ENCODE results near the gene TPRN.

Gene TPRN

GRCh38 chr9:137235424-137236237, 35.1 kb upstream of the TPRN start:
- no peak for DNase-seq

DNA sequence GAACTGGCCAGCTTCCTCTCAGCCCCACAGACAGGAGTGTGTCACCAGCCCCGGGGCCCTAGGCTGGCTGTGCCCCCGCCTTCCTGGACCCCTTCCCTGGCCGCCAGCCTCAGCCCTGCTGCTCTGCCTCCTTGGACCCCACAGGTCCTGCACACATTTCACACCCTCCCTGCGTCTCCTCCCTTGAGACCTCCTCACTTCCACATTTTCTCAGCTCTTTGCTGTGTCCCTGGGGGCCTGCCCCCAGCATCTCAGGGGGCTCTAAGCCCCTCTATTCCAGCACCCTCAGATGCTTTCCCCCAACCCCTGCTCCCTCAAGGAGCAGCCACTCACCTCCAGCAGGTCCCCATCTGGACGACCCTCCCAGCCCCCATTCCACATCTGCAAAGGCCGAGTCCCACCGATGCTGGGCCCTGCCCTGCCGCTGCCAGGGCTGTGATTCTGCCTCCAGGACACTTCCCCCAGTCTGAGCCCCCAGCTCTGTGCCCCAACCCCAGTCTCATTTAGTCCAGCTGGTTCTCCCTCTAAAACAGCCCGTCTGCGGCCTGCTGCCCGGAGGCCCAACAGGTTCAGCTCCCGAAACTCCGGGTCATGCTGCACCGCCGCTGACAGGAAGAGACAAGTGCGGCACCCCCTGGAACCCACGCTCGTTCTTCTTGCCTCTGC, 34.4 kb upstream of the TPRN start:
- no peak for DNase-seq

DNA sequence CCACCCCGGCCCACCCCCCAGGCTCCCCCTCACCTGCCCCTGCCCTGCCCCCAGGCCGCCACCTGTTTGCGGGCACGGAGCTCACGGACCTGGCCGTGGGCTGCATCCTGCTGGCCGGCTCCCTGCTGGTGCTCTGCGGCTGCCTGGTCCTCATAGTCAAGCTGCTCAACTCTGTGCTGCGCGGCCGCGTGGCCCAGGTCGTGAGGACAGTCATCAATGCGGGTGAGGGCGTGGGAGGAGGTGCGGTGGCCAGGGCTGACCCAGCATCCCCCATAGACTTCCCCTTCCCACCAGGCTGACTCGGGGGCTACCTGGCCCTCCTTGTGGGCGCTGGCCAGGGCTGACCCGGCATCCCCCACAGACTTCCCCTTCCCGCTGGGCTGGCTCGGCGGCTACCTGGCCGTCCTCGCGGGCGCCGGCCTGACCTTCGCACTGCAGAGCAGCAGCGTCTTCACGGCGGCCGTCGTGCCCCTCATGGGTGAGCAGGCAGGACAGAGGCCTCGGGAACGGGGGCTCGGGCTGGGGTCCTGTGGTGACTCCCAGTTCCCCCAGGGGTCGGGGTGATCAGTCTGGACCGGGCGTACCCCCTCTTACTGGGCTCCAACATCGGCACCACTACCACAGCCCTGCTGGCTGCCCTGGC, 33.6 kb upstream of the TPRN start:
- no peak for DNase-seq

- DNase-seq, result no peak
Observed at GRCh38 chr9:137233143-137233980, 32.8 kb upstream of the TPRN start.

DNA sequence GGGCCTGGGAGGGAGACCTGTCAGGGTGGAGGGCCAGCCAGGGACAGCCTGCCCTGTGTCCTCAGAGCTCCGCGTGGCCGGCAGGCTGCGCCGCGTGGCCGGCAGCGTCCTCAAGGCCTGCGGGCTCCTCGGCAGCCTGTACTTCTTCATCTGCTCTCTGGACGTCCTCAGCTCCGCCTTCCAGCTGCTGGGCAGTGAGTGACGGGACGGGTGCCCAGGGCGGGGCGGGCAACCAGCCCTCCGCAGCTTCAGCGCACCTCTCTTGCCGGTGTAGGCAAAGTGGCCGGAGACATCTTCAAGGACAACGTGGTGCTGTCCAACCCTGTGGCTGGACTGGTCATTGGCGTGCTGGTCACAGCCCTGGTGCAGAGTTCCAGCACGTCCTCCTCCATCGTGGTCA, 32.0 kb upstream of the TPRN start:
- no peak for DNase-seq

GRCh38 chr9:137232101-137232500, 31.6 kb upstream of the TPRN start:
- DNase-seq, result no peak

DNA sequence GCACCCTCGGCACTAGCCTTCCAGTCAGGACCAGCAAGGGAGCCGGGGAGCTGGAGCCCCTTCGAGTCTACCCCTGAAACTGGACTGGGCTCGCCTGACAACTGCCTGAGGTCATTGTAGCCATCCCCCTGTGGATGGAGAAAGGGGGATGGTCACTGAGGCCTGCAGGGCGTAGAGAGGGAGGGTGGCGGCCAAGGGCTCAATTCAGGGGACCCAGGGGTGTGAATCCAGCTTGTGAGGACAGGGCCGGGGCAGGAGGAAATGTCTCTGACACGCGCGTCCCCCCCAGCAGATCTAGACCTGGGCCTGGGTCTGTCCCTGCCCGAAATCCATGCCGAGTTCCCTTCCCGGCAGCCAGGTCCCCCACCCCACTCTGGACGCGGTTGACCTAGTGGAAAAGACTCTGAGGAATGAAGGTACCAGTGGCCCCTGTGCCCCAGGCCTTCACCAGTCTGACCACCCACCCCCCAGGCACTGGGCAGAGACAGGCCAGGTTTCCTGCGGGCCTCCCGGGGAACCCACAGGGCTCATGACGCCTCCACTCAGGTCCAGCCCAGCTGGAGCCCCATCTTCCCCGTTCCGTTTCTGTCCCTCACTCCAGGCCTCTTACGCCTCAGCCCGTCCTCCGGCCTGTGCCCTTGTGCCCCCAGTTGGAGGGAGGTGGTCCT, 31.0 kb upstream of the TPRN start:
- DNase-seq, result no peak

DNA sequence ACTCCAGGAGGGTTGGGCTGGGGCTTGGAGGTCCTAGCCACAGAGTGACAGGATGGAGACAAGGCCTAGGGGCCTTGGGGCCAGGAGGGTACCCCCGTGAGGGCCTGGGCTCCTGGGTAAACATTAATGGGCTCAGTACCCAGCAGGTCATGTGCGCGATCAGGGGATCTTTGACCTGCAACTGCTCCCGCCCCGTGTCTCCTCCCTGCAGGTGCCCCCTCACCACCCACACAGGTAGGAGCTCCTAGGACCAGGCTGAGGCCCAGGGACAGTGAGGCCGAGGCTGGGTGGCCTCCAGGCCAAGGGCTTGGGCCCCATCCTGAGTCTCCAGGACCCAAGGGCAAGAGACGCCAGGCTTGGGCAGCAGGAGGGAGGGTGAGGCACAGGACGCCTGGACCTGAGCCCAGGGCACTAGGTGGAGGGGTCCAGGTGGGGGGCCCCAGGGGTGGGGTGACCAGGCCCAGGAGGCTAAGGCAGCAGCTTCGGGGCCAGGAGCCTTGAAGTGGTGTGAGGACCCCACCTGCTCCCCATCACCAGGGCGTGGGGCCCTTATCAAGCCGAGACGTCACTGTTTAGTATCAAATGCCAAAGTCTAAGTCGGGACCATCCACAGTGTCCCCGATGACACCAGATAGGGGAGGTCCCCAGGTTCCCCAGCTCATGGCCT, 30.3 kb upstream of the TPRN start, which contains the start of gene SLC34A3:
TSS of gene SLC34A3 (plus strand) at position 197 of the 667 bp plus-strand sequence. CDS start 802 bp downstream, outside the sequence.
- DNase-seq, result no peak

- no peak for DNase-seq
Observed at GRCh38 chr9:137229903-137230704, 29.6 kb upstream of the TPRN start.

DNA sequence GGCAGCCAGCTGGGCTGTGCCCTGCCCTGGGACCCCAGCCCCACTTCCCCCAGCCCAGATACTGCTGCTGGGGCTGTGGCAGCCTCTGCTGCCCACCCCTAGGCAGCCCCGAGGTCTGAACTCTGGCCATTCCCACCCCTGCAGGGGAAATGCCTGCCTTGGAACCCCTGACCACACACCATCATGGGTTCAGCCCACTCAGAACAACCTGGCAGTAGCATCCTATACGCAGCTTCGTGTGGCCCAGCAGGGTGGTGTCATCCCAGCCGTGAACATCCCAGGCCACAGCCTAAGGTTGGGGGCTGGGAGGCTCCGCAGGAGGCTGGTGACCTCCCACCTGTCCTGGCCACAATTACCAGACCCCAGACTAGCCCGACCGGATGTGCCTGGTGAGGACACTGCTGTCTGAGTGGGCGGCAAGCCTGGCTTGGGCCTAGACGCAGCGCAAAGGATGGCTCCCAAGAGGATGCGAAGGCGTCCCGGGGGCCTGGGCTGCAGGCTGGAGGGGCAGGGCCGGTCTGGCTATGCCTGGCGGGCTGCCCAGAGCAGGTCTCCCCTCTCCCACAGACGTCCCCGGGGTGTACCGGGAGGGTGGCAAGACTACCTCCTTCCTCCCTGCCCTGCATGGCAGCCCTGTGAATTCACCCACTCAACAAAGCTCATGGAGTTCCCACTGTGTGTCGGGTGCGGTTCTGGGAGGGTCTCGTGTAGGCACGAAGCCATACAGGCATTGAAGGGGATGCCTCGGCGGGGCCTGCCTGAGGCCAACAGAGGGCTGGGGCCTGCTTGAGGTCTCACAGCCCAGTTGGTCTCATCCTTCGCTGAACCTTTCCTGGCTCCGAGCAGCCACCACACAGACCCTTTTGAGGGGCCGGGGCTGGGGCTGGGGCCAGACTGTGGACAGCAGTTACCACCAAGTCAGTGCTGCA, 28.7 kb upstream of the TPRN start:
- no peak for DNase-seq

DNA sequence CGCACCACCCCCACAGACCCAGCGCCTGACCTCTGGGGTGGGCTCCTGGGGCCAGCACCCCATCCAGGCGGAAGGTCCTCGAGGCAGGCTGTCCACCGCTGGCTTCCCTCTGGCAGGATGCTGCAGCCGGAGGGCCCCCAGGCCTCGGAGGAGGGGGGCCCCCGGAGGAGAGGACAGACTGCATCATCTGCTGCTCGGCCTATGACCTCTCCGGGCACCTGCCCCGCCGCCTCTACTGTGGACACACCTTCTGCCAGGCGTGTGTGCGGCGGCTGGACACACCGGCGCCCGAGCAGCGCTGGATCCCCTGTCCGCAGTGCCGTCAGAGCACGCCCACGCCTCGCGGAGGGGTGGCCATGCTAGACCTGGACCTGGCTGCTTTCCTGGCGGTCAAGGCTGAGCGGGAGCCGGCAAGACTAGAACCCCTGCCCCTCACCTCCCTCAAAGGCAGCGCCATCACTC, 28.0 kb upstream of the TPRN start:
- no peak for DNase-seq

DNA sequence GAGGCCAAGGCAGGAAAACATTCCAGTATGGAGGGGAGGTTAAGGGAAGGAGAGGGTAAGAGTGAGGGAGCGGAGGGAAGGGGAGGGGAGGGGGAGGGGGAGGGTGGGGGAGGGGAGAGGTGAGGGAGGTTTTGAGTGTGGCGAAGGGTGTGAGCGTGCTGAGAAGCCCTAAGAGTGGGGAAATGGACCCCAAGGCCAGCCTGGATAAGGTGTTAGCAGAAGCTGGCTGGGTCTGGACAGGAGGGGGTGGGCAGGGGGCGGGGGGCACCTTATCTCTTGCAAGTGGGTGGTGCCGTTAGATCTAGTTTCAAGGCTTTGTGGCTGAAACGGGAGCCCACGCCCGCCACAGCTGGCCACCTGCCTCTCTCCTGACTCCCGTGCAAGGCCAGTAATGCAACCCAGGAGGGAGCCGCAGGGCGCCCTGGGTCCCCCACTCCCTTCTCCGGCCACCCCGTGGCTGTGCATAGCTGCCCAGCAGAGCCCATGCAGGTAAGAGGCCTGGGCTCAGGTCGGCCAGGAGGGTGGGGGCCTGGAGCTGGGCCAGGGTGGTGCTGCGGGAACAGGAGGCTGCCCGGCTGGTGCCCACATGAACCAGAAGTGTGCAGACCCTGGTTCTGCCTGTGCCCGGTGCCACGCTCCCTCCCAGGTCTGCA, 27.4 kb upstream of the TPRN start:
- no peak for DNase-seq

DNA sequence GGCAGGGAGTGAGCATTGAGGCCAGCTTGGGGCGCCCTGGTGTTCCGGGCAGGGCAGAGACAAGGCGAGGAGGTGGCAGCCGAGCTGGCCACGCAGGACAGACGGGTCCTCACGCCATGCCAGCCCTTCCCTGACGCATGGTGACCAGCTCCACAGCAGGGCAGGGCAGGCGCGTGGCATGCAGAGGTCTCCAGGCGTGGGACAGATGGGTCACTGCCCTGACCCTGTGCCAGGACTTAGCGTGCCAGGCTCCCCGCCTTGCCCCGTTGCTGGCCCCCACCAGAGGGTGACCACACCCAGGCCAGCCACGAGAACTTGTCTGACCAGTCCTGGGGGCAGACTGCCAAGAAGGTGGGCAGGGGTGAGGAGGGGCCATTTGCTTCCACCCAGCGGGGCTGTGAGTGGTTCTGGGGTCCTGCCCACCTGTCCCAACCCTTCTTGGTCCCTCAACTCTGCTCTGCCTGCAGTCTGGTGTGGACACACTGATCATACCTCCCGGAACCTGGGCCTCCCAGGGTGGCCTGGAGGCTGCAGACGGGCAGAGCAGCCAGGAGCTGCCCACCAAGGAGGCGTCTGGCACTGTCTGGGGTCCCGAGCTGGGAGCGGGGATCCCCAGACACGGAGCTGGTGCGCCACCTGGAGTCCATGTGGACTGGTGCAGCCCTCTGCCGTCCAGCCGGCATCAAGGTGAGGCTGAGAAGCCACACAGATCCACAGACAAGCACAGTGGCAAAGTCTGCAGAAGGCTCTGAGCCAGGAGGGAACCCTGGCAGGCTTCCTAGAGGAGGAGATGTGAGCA, 26.7 kb upstream of the TPRN start, which contains the start of gene RNF224:
TSS of gene RNF224 (plus strand) at position 449 of the 799 bp plus-strand sequence. CDS start 834 bp downstream, outside the sequence.
- peak; percentile 75 for DNase-seq

DNA sequence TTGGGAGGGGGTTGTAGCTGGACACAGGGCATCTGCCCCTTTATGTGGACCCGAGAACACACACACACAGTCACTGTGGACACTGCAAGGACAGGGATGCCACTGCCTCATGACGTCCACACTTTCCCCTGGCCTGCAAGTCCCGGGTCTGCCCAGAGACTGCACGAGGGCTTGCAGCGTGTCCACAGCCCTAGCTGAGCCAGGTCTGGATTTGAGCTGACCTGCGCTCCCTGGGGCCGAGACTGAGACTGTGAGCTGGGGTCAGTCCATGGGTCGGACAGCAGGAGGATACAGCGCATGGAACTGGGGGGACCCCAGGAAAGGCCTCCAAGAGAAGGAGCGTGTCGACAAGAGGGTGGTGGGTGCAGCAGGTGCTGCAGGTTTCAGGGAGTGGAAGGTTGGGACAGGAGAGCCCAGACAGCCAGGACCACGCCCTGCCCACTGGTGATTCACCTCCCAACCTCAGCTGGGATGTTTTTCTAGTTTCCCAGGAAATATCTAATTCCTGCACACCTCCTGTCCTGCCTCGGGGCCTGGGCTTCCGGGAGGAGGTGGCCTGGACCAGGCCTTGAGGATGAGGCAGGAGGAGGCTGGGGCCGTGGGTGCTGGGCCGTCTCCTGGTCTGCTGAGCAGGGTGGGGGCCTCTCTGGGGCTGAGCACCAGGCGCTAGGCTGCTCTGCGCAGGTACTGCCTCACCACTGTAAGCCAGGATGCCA, 26.0 kb upstream of the TPRN start:
- DNase-seq, result no peak

DNA sequence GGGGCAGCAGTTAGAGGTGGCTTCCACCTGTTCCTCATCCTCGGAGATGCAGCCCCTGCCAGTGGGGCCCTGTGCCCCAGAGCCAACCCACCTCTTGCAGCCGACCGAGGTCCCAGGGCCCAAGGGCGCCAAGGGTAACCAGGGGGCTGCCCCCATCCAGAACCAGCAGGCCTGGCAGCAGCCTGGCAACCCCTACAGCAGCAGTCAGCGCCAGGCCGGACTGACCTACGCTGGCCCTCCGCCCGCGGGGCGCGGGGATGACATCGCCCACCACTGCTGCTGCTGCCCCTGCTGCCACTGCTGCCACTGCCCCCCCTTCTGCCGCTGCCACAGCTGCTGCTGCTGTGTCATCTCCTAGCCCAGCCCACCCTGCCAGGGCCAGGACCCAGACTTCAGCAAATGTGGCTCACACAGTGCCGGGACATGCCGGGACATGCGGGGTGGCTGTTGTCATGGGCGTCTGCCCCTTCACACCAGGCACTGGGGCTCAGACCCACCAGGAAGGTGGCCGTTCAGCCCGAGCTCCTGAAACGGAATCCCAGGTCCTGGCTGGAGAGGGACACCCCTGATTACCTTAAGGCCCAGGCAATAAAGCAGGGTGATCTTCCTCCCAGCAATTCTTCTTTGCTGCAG, 25.3 kb upstream of the TPRN start:
- no peak for DNase-seq

DNA sequence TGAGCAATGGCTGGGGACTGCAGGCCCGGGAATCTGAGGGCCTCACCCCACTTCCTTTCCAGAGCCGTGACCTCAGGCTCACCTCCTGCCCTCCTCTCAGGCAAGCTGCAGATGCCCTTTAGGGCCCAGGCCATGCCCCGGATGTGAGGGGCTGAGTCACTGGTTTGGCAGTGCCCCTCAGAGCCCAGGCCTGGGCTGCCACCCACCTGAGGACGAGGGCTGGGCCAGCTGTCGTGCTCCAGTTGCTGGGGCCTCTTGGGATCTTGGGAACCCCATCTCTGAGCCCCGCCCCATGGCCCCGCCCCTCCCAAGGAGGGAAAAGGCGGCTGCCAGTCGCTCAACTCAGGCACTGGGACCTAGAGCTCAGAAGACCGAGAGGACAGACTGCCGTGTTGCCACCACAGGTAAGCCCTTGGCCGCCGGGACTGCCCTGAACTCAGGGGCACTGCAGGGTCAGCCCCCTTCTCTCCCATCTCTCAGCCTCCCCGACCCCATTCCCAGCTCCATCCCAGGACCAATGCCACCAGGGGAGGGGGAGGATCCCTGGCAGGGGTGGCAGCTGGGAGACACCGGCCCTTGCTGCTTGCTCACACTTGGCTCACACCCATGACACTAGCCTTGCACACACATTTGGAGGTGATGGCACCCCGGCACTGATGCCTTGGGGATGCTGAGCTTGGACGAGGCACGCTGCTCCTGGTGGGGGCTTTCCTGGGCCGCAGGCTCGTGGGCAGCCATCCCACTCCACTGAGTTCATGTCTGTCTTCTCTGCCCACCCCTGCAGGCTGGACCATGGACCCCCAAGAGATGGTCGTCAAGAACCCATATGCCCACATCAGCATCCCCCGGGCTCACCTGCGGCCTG, 24.5 kb upstream of the TPRN start, which contains the start of gene CYSRT1:
TSS of gene CYSRT1 (plus strand) at position 345 of the 865 bp plus-strand sequence. CDS start at position 793, 448 bp downstream.
- no peak for DNase-seq

Data from stimulated activated CD4-positive, alpha-beta T cell treated with anti-CD3 and anti-CD28 coated beads, Interleukin-12 subunit alpha, Interleukin-12 subunit beta, amount 100 ng/mL, for 4 hours (primary cell).